ENCODE measurements around the gene PADI3.

GRCh38 chr1:17296086-17296485, 47.2 kb downstream of the PADI3 start:
- TF ChIP-seq MAZ (IDR thresholded peaks at IDR 0.05; ENCODE audit: borderline replicate concordance, low read depth, low read length) (no peak), ELK1 (IDR thresholded peaks at IDR 0.05; ENCODE audit: low read depth, low read length) (no peak)

Data from A549 (cell line).